ENCODE data around the gene RNF180.

The RNF180 gene

DNA sequence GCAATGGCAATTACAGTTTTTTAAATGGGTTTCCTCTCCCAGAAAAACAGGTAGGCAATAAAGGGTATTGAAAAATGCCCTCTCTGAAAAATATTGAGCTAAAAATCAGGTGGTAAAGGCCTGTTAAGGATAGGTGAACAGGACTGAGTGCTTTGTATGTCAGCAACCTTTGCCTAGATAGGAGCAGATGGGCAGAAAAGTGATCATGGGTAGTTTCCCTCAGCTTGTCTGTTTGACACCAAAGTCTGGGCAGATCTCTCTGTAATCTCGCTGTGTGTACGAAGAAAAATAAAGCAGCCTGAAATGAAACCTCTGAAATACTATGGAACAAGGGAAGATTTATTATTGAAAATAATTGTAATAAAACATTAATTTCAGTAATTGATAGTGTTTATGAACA lies 15.8 kb downstream of the RNF180 start:
- Histone ChIP-seq H3K79me2 (ENCODE audit: insufficient read depth, low read length) (no peaks in the 10 kb centered on the region), H3K4me1 (ENCODE audit: insufficient read depth, low read length, severe bottlenecking) (no peaks in the 10 kb centered on the region), H3K9me2 (ENCODE audit: low read depth, low read length) (no peaks in the 10 kb centered on the region), H3K9me3 (ENCODE audit: low read length) (no peaks in the 10 kb centered on the region), H3K4me2 (ENCODE audit: low read length) (no peak overlapping the region), H3K4me3 (ENCODE audit: low read depth, low read length, poor library complexity, severe bottlenecking) (no peak overlapping the region), H3K27ac (ENCODE audit: low read depth, low read length, poor library complexity, severe bottlenecking) (no peak overlapping the region), H3K9ac (ENCODE audit: low read length) (no peak overlapping the region), H3K27me3 (ENCODE audit: insufficient read depth, low read length) (no peaks in the 10 kb centered on the region), H3K36me3 (ENCODE audit: insufficient read depth, low read length) (no peaks in the 10 kb centered on the region), H2AFZ (ENCODE audit: low read length) (no peak overlapping the region), H3F3A (ENCODE audit: insufficient read depth, low read length) (no peaks in the 10 kb centered on the region), H4K20me1 (ENCODE audit: insufficient read depth, low read length) (no peaks in the 10 kb centered on the region)
- TF ChIP-seq, protein P1, sequence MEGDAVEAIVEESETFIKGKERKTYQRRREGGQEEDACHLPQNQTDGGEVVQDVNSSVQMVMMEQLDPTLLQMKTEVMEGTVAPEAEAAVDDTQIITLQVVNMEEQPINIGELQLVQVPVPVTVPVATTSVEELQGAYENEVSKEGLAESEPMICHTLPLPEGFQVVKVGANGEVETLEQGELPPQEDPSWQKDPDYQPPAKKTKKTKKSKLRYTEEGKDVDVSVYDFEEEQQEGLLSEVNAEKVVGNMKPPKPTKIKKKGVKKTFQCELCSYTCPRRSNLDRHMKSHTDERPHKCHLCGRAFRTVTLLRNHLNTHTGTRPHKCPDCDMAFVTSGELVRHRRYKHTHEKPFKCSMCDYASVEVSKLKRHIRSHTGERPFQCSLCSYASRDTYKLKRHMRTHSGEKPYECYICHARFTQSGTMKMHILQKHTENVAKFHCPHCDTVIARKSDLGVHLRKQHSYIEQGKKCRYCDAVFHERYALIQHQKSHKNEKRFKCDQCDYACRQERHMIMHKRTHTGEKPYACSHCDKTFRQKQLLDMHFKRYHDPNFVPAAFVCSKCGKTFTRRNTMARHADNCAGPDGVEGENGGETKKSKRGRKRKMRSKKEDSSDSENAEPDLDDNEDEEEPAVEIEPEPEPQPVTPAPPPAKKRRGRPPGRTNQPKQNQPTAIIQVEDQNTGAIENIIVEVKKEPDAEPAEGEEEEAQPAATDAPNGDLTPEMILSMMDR (IDR thresholded peaks at IDR 0.05; ENCODE audit: low read length) = no peak
- no peak for TF ChIP-seq EZH2 (IDR thresholded peaks at IDR 0.05; ENCODE audit: borderline replicate concordance, low read length)

- TF ChIP-seq, protein P1 (IDR thresholded peaks at IDR 0.05; ENCODE audit: low read length) = no peak
- TF ChIP-seq EZH2 (IDR thresholded peaks at IDR 0.05; ENCODE audit: borderline replicate concordance, low read length) = no peak
- Histone ChIP-seq H3K9ac (ENCODE audit: low read length) (no peak overlapping the region), H3K27me3 (ENCODE audit: insufficient read depth, low read length) (no peaks in the 10 kb centered on the region), H3K36me3 (ENCODE audit: insufficient read depth, low read length) (no peaks in the 10 kb centered on the region), H3K4me3 (ENCODE audit: low read depth, low read length, poor library complexity, severe bottlenecking) (no peak overlapping the region), H3F3A (ENCODE audit: insufficient read depth, low read length) (no peaks in the 10 kb centered on the region), H3K9me2 (ENCODE audit: low read depth, low read length) (no peaks in the 10 kb centered on the region), H3K79me2 (ENCODE audit: insufficient read depth, low read length) (no peaks in the 10 kb centered on the region), H2AFZ (ENCODE audit: low read length) (no peak overlapping the region), H3K9me3 (ENCODE audit: low read length) (no peaks in the 10 kb centered on the region), H3K27ac (ENCODE audit: low read depth, low read length, poor library complexity, severe bottlenecking) (no peak overlapping the region), H3K4me1 (ENCODE audit: insufficient read depth, low read length, severe bottlenecking) (no peaks in the 10 kb centered on the region), H3K4me2 (ENCODE audit: low read length) (no peak overlapping the region), H4K20me1 (ENCODE audit: insufficient read depth, low read length) (no peaks in the 10 kb centered on the region)
These were observed 18.3 kb downstream of the RNF180 start for GRCh38 chr5:64183956-64184355.

GRCh38 chr5:64184832-64185231 lies 19.2 kb downstream of the RNF180 start:
- Histone ChIP-seq H3K4me2 (ENCODE audit: low read length) (no peak overlapping the region), H4K20me1 (ENCODE audit: insufficient read depth, low read length) (no peaks in the 10 kb centered on the region), H3K27ac (ENCODE audit: low read depth, low read length, poor library complexity, severe bottlenecking) (no peak overlapping the region), H3K79me2 (ENCODE audit: insufficient read depth, low read length) (no peaks in the 10 kb centered on the region), H3K36me3 (ENCODE audit: insufficient read depth, low read length) (no peaks in the 10 kb centered on the region), H3F3A (ENCODE audit: insufficient read depth, low read length) (no peaks in the 10 kb centered on the region), H3K9me3 (ENCODE audit: low read length) (no peaks in the 10 kb centered on the region), H3K9me2 (ENCODE audit: low read depth, low read length) (no peaks in the 10 kb centered on the region), H2AFZ (ENCODE audit: low read length) (no peak overlapping the region), H3K9ac (ENCODE audit: low read length) (no peak overlapping the region), H3K4me3 (ENCODE audit: low read depth, low read length, poor library complexity, severe bottlenecking) (no peak overlapping the region), H3K4me1 (ENCODE audit: insufficient read depth, low read length, severe bottlenecking) (no peaks in the 10 kb centered on the region), H3K27me3 (ENCODE audit: insufficient read depth, low read length) (no peaks in the 10 kb centered on the region)
- no peak for TF ChIP-seq EZH2 (IDR thresholded peaks at IDR 0.05; ENCODE audit: borderline replicate concordance, low read length)
- TF ChIP-seq, protein P1 (IDR thresholded peaks at IDR 0.05; ENCODE audit: low read length) = no peak
